ENCODE results near the gene KRTAP4-9. TPM values are rescaled to one million over a fixed set of nuclear protein-coding genes. Genes with fewer than 3 reads are reported as not detected.
"Not testable (repeated sequence)": the region's sequence is repeated elsewhere in the genome, so short reads cannot be mapped to it uniquely, and the experiment has no call there.

KRTAP4-9 gene
- polyA plus RNA-seq, 1 experiment = not detected

GRCh38 chr17:41082626-41083025 lies 22.6 kb upstream of the KRTAP4-9 start:
- Histone ChIP-seq H3K27me3 (ENCODE audit: control insufficient read depth, insufficient read depth, low read length) (no peaks in the 10 kb centered on the region), H3K9me3 (ENCODE audit: control insufficient read depth, insufficient read depth, low read length) (no peaks in the 10 kb centered on the region), H3K4me3 (ENCODE audit: low read depth, low read length) (no peak overlapping the region), H3K27ac (ENCODE audit: low read depth, low read length) (no peak overlapping the region)
- CTCF ChIA-PET = no interaction called here
- TF ChIP-seq, protein P1, sequence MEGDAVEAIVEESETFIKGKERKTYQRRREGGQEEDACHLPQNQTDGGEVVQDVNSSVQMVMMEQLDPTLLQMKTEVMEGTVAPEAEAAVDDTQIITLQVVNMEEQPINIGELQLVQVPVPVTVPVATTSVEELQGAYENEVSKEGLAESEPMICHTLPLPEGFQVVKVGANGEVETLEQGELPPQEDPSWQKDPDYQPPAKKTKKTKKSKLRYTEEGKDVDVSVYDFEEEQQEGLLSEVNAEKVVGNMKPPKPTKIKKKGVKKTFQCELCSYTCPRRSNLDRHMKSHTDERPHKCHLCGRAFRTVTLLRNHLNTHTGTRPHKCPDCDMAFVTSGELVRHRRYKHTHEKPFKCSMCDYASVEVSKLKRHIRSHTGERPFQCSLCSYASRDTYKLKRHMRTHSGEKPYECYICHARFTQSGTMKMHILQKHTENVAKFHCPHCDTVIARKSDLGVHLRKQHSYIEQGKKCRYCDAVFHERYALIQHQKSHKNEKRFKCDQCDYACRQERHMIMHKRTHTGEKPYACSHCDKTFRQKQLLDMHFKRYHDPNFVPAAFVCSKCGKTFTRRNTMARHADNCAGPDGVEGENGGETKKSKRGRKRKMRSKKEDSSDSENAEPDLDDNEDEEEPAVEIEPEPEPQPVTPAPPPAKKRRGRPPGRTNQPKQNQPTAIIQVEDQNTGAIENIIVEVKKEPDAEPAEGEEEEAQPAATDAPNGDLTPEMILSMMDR (IDR thresholded peaks at IDR 0.05; ENCODE audit: low read depth, low read length) = no peak
- POLR2A ChIA-PET = no interaction called here
- no peak for DNase-seq (ENCODE audit: low read depth, low spot score)

DNA sequence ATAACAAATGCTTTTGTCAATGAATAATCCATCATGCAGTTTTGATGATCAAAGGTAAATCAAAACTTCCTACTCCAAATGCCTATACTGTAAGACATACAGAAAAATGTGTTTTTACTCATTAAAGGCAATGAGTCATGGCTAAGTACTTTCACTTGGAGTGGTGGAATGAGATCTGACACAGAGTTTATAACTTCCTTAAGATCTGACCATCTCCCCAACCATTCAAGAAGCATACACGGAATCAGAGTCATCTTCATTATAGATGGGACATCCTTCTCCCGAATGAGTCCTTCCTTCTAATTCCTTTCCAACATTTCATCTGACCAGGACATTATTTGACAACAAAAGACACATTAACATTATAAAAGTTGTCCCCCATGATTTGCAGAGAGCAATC lies 21.8 kb upstream of the KRTAP4-9 start:
- H3K9me3 ChIP-seq (ENCODE audit: control insufficient read depth, insufficient read depth, low read length); DNase-seq (ENCODE audit: low read depth, low spot score); POLR2A ChIA-PET; H3K4me3 ChIP-seq (ENCODE audit: low read depth, low read length); CTCF ChIA-PET; H3K27ac ChIP-seq (ENCODE audit: low read depth, low read length); H3K27me3 ChIP-seq (ENCODE audit: control insufficient read depth, insufficient read depth, low read length): not testable (repeated sequence)

DNA sequence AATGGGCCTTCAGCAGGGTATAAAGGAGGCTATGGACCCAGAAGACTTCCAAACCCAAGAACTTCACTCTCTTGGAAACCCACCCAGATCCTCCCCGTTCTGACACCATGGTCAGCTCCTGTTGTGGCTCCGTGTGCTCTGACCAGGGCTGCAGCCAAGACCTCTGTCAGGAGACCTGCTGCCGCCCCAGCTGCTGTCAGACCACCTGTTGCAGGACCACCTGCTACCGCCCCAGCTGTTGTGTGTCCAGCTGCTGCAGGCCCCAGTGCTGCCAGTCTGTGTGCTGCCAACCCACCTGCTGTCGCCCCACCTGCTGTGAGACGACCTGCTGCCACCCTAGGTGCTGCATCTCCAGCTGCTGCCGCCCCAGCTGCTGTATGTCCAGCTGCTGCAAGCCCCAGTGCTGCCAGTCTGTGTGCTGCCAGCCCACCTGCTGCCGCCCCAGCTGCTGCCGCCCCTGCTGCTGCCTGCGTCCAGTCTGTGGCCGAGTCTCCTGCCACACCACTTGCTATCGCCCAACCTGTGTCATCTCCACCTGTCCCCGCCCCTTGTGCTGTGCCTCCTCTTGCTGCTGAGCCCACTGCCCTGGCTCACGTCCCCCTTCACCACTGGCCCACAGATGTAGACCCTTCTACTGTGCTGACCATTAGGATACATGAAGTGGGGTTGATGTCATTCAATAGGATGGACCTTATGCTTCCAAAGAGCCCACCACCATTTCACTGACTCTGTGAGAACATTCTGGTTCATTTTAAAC lies 20.9 kb upstream of the KRTAP4-9 start, which contains the start of gene KRTAP4-7:
KRTAP4-7 (plus strand) TSS at position 51 of the 757 bp plus-strand sequence; CDS start at position 108, 57 bp downstream.
- POLR2A ChIA-PET; H3K9me3 ChIP-seq (ENCODE audit: control insufficient read depth, insufficient read depth, low read length); H3K27me3 ChIP-seq (ENCODE audit: control insufficient read depth, insufficient read depth, low read length); H3K27ac ChIP-seq (ENCODE audit: low read depth, low read length); H3K4me3 ChIP-seq (ENCODE audit: low read depth, low read length); DNase-seq (ENCODE audit: low read depth, low spot score); CTCF ChIA-PET: not testable (repeated sequence)

DNA sequence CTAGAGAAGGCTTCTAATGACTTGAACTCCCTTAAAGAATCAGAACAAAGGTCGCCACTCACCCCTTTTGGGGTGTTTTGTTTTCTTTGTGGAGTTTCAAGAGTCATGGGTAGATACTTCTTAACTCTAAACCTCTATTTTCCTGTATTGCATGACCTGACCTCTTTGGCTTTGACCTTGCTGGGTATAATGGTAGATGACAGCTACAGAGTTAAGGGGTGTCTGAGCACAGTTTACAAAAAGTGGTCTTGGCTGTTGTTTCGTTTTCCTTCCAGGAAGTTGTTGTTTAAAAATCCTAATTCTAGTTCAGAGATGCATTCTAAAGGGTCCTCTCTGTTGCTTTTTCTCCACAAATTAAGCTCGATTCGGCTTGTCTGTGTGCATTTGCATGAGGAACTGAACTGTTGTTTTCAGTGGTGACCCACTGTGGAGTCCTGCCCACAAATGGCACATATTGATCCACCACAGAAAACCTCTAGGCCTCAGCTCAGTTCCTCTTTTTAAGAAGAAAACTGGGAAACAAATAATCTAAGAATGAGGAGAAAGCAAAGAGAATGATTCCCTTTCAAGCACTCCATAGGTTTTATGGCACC lies 16.3 kb upstream of the KRTAP4-9 start:
- H3K27ac ChIP-seq (ENCODE audit: low read depth, low read length); H3K4me3 ChIP-seq (ENCODE audit: low read depth, low read length); DNase-seq (ENCODE audit: low read depth, low spot score); POLR2A ChIA-PET; H3K9me3 ChIP-seq (ENCODE audit: control insufficient read depth, insufficient read depth, low read length); H3K27me3 ChIP-seq (ENCODE audit: control insufficient read depth, insufficient read depth, low read length): not testable (repeated sequence)
- CTCF ChIA-PET = interaction anchor here (0.7 kb wide), 1 partner anchor 9 kb away, joined by 4 read pairs; no protein-coding TSS in a partner anchor

DNA sequence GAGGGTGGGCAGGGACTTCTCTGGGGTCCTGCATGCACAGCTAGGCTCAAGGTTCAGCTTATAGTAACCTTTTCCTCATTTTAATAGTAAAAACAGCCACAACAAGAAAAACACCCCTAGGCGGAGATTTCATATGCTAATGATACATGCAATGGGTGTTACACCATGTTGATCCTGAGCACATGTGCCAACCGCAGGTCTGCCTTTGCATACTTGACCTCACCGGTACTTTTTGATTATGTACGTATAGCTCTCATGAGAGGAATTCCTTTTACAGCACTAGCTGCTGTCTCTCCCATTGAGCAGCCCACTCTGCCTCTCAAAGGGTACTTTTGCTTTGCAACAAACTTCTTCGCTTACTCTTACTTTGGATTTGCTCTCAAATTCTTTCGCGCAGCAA lies 9.1 kb upstream of the KRTAP4-9 start:
- no peak for DNase-seq (ENCODE audit: low read depth, low spot score)
- Histone ChIP-seq H3K4me3 (ENCODE audit: low read depth, low read length) (no peak overlapping the region), H3K27ac (ENCODE audit: low read depth, low read length) (no peak overlapping the region), H3K27me3 (ENCODE audit: control insufficient read depth, insufficient read depth, low read length) (no peaks in the 10 kb centered on the region), H3K9me3 (ENCODE audit: control insufficient read depth, insufficient read depth, low read length) (no peaks in the 10 kb centered on the region)
- POLR2A ChIA-PET = no interaction called here
- TF ChIP-seq, protein P1 (IDR thresholded peaks at IDR 0.05; ENCODE audit: low read depth, low read length) = no peak
- CTCF ChIA-PET = no interaction called here

DNA sequence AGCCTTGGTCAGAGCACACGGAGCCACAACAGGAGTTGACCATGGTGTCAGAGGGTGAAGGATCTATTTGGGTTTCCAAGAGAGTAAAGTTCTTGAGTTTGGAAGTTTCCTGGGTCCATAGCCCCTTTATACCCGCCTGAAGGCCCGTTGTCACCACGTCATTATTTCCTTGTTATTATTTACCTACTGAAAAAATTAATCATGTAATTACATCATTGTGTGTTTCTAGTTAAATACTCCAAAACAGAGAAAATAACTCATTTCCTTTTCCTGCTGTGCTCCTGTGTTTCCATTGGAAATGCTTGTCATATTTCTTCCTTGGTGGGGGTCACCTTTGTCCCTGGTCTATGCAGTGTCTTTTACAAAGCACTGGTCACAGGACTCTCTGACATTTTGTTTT lies 7.1 kb upstream of the KRTAP4-9 start, which contains the start of gene KRTAP4-8:
KRTAP4-8 (minus strand) TSS at position 101 of the 400 bp plus-strand sequence; CDS start at position 43, 58 bp downstream.
- no peak within 1 kb of the TSS for H3K27ac ChIP-seq (ENCODE audit: low read depth, low read length)
- no peak for DNase-seq (ENCODE audit: low read depth, low spot score)
- ChIA-PET CTCF (no interaction called here), POLR2A (no interaction called here)
- TF ChIP-seq, protein P1 (IDR thresholded peaks at IDR 0.05; ENCODE audit: low read depth, low read length) = no peak
- H3K4me3 ChIP-seq (ENCODE audit: low read depth, low read length) = no peak within 1 kb of the TSS
- no peaks in the 10 kb centered on the region for H3K27me3 ChIP-seq (ENCODE audit: control insufficient read depth, insufficient read depth, low read length)
- H3K9me3 ChIP-seq (ENCODE audit: control insufficient read depth, insufficient read depth, low read length) = no peaks in the 10 kb centered on the region

Data from AG04450 (cell line).